KBM-7 (cell line): ENCODE results near the gene PLCB1.

Source experiments
- DNase-seq: peaks from one replicate; pipeline ENCODE4 v3.0.0-alpha.2; 2015
- in situ Hi-C: fragments of 300-500 bp; cut with MboI; formaldehyde crosslinking; loops from 2 replicates; pipeline ENCODE4 v1.14.3; 2020; ENCODE audit warnings: low sequenced_read_pairs, low pct_unique_long_range_greater_than_20kb, mixed read lengths

The PLCB1 gene

DNA sequence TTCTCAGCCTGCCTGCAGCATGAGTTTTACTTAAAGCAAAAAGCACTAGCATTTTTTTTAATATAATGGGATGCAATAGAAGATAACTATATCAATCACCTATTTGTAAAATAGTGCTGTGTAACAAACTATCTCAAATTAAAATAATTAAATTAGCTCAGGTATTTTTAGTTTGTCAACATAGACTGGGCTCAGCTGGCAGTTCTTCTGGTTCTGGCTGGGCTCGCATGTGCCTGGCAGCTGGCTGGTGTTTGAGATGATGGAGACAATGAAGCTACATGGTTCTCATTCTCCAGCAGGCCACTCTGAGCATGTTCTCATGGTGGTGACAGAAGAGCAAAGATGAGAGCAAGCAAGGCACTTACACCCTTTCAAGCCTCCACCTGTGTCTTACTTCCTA, 181.0 kb downstream of the PLCB1 start:
- in situ Hi-C loops = no loop called here
- DNase-seq = no peak

GRCh38 chr20:8315639-8316573, 183.8 kb downstream of the PLCB1 start:
- DNase-seq = no peak
- in situ Hi-C loops = no loop called here

DNA sequence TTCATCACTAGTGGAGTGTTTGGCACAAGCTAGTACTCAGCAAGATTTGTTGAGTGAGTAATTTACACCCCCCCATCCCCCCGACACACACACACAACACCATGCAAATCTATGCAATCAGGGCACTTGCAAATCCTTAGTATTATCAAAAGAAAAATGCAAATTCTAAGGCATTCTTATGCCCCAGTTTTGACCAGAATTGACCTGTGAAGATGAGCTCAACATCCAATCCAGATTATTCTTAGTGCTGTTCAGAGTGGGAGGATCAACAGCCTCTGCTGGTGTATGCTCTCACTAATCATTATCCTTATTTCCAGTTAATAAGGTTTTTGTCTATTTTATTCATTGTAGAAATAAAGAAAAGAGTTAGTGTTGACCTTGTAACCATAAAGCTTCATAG, 185.4 kb downstream of the PLCB1 start:
- in situ Hi-C loops = no loop called here
- no peak for DNase-seq

GRCh38 chr20:8318965-8319625, 187.0 kb downstream of the PLCB1 start:
- no peak for DNase-seq
- in situ Hi-C loops = no loop called here

DNA sequence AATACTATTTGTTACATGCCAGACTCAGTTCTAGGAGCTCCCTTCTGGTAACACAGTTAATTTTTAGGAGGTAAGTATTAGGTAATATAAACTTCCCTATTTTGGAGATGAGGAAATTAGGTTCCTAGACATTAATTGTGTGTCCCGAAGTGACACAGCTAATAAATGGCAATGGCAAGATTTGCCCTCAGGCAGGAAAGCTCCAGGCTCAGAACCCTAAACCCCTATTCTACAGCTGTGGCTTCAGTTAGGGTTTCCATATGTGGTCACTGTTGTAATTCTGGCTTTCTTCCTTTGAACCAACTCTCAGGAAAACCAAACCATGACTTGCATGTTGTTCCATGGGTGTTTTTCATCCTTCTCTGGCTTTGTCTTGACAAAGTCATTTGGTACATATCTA, 188.2 kb downstream of the PLCB1 start:
- DNase-seq = no peak

GRCh38 chr20:8321001-8321400, 188.9 kb downstream of the PLCB1 start:
- in situ Hi-C loops = no loop called here
- no peak for DNase-seq

More for the DNA sequence above, 188.2 kb downstream of the PLCB1 start:
- in situ Hi-C loops = no loop called here

DNA sequence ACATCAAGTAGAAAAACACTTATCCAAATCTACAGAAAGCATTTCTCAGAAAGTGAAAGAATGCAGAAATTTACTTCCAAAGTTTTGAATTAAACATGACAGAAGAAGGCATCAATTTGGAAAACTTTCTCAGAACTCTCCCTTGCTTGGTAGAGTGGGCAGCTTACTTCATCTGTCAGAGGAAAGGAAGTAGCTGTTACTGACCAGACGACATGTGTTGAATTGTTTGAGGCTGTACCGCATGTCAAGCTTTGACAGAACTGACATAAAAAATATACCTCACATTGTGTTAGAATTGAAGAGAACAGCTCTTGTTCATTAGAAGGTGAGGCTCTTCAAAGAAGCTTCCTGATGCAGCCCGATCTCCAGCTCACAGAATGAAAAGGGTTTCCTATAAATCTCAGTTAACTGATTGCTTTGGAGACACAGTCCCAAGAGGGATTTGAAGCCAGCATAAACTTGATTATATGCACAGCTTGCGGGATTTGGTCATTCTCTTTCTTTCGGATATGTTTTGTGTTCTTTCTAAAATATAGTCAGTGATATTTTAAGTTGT, 190.7 kb downstream of the PLCB1 start:
- DNase-seq = no peak
- in situ Hi-C loops = no loop called here

GRCh38 chr20:8326191-8326590, 194.1 kb downstream of the PLCB1 start:
- in situ Hi-C loops = no loop called here
- no peak for DNase-seq

- no peak for DNase-seq
- in situ Hi-C loops = no loop called here
Observed at GRCh38 chr20:8326899-8327298, 194.8 kb downstream of the PLCB1 start.

- no peak for DNase-seq
- in situ Hi-C loops = no loop called here
Observed at GRCh38 chr20:8328189-8328588, 196.1 kb downstream of the PLCB1 start.

DNA sequence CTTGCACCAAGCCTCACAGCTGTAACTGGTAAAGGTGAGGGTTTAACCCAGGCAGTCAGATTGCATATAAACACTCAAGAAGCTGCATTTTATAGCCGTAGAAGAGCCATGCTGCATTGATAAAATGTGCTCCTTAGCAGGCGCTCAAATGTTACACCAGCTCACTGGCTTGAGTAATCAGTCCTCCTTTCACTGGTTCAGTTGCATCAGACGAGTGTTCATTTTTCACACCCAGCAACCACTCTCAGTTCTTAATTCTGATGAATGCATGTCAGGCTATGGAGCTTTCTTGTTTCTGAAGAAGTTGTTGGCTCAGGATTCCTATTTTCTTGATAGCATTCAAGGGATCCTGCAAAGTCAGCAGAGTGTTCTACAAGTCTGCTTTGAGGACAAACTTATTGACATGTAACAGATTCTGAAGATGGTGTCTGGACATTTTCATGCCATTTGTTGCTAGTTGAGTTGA, 198.3 kb downstream of the PLCB1 start:
- DNase-seq = no peak

DNA sequence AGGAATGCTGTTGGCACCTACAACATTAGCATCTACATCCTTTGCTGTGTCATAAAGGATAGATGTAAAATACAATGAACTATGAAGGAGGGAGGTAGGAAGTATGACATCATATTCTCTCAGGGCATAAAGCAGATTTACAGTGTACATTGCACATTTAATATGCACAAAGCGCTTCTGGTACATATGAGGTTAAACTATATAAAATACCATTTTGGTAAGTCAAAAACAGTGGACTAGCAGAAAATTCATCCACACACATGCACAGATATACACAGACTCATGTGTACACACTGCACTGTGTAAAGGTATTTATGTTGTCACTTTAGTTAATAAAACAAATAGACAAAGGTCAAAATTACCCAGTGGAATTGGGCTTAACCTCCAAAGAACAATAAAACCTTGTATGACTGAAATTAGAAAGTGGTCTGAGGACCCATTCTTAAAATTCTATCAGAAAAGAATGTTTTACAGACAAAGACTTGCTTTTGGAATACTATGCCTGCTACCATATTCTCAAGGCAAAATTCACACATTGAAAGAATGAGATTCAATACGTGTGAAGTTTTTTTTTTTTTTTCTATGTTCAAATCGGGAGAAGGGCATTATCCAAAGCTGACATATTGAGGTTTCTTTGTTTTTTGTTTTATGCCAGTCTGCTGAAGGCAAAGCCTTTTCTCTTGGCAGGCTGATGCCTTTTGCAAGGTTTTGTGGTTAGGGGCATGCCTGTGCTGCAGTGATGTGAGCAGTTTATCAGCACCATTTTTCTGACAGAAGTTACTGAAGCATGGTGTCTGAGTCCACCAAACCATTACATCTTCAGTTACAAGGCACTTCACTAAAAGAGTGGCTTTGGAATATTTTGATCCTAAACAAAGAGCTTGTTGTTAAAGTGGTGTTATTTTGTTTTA, 199.0 kb downstream of the PLCB1 start:
- peak; percentile 1 for DNase-seq
- in situ Hi-C loops = no loop called here

More for the DNA sequence above, 198.3 kb downstream of the PLCB1 start:
- in situ Hi-C loops = no loop called here

DNA sequence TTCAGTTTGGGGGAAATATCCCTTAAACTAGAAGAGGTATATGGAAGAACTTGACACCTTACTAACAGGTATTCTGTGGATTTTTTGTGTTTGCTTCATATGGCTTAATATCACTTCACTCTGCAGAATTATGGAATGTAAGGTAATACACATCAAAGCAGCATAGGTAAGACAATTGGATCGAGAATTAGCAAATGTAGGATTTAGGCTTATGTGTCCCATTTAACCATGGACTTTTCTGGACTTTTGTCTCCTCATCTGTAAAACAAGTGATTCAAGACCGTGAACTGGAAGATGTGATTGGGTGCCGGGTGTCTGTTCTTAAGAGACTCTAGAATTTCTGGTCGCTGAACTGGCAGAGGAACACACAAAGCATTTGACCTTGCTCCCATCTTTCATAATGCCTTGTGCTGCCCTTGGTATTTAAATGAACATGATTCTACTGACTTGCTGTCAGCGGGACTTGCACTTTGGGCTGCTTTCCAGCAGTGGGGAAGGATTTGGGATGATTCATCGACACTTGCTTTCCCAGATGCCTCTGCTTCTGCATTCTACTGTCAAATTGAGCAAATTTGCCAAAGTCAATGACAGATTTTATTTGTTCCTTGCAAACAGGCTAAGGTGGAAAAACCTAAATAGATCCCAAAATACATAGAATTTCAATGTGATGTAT, 199.8 kb downstream of the PLCB1 start:
- in situ Hi-C loops = no loop called here
- DNase-seq = no peak

GRCh38 chr20:8334641-8335040, 202.6 kb downstream of the PLCB1 start:
- in situ Hi-C loops = no loop called here
- no peak for DNase-seq

- in situ Hi-C loops = no loop called here
- no peak for DNase-seq
Observed at GRCh38 chr20:8335059-8335458, 203.0 kb downstream of the PLCB1 start.

DNA sequence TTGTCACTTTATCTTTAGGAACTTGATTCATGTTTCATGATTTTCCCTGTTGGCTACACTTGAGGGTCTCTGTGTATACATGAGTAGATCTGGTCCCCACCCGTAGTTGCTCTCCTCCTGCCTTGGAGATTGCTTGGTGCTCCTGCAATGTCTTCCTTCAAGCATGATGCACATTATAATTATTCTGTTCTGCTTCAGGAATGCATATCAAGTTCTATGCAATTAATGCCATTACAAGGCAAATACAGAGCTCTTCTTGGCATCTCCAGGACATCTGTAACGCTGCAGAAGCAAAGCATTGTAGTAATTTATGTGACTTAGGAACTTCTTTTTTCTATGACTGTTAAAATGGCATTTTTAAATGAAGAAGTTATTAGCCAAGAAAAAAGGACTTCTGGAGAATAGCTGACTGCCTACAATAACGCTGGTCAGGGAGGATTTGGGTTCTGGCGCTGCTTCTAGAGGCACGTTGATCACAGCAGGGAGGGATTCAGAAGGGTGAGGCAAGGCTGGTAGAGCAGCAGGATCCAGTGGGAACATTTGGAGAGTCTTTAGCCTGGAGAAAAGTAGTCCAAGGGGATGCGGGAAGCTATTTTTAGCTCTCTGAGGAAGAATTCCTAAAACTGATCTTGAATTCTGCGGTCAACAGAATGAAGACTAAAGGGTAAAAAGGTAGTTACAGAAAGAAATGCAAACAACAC, 203.6 kb downstream of the PLCB1 start:
- in situ Hi-C loops = no loop called here
- no peak for DNase-seq

DNA sequence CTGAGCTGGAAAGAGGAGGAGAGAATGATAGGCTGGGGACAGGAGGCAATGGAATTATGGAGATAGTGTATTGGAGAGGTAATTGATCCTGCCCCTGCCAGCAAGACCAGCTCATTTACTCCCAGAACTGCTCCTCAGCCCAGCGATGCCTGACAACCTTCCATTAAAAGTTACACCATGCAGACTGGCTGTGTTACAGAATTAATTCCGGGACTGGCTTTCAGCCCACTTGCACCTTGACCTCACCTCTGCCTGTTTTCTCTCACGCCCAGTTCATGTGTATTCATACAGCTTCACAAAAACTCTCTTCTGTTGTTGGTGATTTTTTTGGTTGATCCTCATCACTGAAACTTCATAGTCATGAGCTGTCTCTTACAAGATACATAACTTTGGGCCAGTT, 207.3 kb downstream of the PLCB1 start:
- no peak for DNase-seq
- in situ Hi-C loops = no loop called here

DNA sequence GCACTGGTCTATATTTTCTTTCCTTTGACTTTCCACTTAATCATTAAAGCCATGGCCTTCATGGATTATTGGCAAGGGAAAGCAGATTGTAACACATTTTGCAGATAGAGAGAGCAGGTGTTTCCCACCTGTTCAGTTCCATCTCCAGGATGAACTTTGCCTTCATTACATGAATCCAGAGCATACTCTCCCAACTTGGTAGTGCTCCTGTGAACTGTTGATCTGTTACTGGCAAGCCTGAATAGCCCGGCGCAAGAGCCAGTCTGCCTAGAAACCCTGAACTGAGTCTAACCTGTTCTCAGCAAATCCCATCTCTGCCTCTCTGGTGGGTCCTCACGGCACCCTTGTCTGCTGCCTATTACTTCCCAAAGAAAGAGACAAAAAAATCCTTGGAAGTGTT, 210.3 kb downstream of the PLCB1 start:
- in situ Hi-C loops = no loop called here
- DNase-seq = no peak
